Transverse colon (tissue), 4 donors: ENCODE results near the gene ZNF837.

Source experiments
- POLR2A ChIP-seq: fragments of 450-650 bp; IDR thresholded peaks from one replicate; pipeline ENCODE4 v1.6.1; 2016; ENCODE audit warnings: antibody characterized with exemption, mild to moderate bottlenecking, moderate library complexity
- POLR2AphosphoS5 ChIP-seq, 3 donors: sonication (generic); formaldehyde crosslinking; IDR thresholded peaks; one replicate each; pipeline ENCODE4 v1.6.1; 2016; ENCODE audit warnings: antibody characterized with exemption in 3 of 3
- TF ChIP-seq, protein P1 (sequence below), 5 experiments: fragments of 200-600 bp in 3 of 5; fragments of 450-650 bp in 2 of 5; sonication (generic) in 3 of 5; IDR thresholded peaks; 1 replicate in 2 of 5; 2 replicates in 3 of 5; pipeline ENCODE4 v1.5.1; 2016 to 2017; ENCODE audit warnings: antibody characterized with exemption in 5 of 5, inconsistent platforms in 3 of 5, mild to moderate bottlenecking in 2 of 5, moderate library complexity in 1 of 5

DNA sequence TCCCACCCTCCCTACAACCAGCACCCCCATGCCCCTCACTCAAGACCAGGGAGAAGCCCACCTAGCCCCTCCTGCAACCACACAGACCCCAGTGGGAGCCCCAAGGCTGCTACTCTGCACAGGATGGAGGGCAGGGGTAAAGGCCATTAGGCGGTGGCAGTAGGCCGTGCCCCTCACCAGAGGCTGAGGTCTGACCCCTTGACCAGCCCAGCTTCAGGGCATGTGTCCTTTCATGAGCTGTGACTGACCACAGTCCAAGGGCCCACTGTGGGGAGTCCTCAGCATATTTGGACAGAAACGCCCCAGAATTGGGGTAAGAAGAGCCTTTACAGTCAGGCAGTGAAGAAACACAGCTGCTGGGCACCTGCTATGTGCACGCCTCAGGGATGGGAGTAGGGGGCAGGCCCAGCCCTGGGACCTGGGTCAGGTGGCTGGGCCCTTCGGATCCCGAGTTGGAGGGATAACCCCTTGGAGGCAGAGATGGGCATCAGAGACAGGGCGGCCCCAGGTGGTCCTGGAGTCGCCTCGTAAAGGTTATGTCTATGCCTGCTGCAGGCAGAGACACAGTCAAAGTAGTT is 4.6 kb upstream of the ZNF837 start:
- TF ChIP-seq, protein P1, sequence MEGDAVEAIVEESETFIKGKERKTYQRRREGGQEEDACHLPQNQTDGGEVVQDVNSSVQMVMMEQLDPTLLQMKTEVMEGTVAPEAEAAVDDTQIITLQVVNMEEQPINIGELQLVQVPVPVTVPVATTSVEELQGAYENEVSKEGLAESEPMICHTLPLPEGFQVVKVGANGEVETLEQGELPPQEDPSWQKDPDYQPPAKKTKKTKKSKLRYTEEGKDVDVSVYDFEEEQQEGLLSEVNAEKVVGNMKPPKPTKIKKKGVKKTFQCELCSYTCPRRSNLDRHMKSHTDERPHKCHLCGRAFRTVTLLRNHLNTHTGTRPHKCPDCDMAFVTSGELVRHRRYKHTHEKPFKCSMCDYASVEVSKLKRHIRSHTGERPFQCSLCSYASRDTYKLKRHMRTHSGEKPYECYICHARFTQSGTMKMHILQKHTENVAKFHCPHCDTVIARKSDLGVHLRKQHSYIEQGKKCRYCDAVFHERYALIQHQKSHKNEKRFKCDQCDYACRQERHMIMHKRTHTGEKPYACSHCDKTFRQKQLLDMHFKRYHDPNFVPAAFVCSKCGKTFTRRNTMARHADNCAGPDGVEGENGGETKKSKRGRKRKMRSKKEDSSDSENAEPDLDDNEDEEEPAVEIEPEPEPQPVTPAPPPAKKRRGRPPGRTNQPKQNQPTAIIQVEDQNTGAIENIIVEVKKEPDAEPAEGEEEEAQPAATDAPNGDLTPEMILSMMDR (IDR thresholded peaks at IDR 0.05) = no peak
- no peak for TF ChIP-seq POLR2A
- TF ChIP-seq POLR2AphosphoS5 (IDR thresholded peaks at IDR 0.05) = no peak
